GM18873 (cell line): Measurements from ENCODE around the gene CD83.

Source experiments
- ATAC-seq: cut with Tn5 transposase; IDR thresholded peaks from one replicate; pipeline ENCODE4 v1.9.1; 2021; ENCODE audit warnings: mild to moderate bottlenecking, moderate library complexity, moderate number of reproducible peaks; ENCODE audit not compliant: unreplicated experiment, low FRiP score

Gene CD83

GRCh38 chr6:14089224-14089623, 28.3 kb upstream of the CD83 start:
- peak; percentile 52 for ATAC-seq

- ATAC-seq: no peak
These were observed 26.1 kb upstream of the CD83 start for GRCh38 chr6:14091339-14091978.

GRCh38 chr6:14092316-14092715, 25.3 kb upstream of the CD83 start:
- no peak for ATAC-seq

GRCh38 chr6:14092838-14093789, 24.5 kb upstream of the CD83 start:
- no peak for ATAC-seq

GRCh38 chr6:14094721-14095120, 22.9 kb upstream of the CD83 start:
- no peak for ATAC-seq

GRCh38 chr6:14095437-14095836, 22.1 kb upstream of the CD83 start:
- peak; percentile 46 for ATAC-seq

GRCh38 chr6:14100138-14100537, 17.4 kb upstream of the CD83 start:
- ATAC-seq: no peak

- ATAC-seq: no peak
These were observed 16.6 kb upstream of the CD83 start for GRCh38 chr6:14100966-14101365.

- no peak for ATAC-seq
These were observed 15.2 kb upstream of the CD83 start for GRCh38 chr6:14102383-14102782.

GRCh38 chr6:14105547-14105946, 12.0 kb upstream of the CD83 start:
- no peak for ATAC-seq

GRCh38 chr6:14107000-14107399, 10.6 kb upstream of the CD83 start:
- ATAC-seq: no peak

- no peak for ATAC-seq
These were observed 9.7 kb upstream of the CD83 start for GRCh38 chr6:14107711-14108494.

- peak; percentile 63 for ATAC-seq
These were observed 8.8 kb upstream of the CD83 start for GRCh38 chr6:14108571-14109410.

GRCh38 chr6:14109411-14109826, 8.2 kb upstream of the CD83 start:
- no peak for ATAC-seq

- peak; percentile 62 for ATAC-seq
These were observed 7.4 kb upstream of the CD83 start for GRCh38 chr6:14110001-14110818.

- no peak for ATAC-seq
These were observed 3.6 kb upstream of the CD83 start for GRCh38 chr6:14113976-14114375.

- ATAC-seq: no peak
These were observed 493 bp downstream of the CD83 start for GRCh38 chr6:14118091-14118439.

GRCh38 chr6:14118446-14118845, 874 bp downstream of the CD83 start:
- ATAC-seq: no peak

GRCh38 chr6:14119784-14120183, 2.2 kb downstream of the CD83 start:
- ATAC-seq: no peak
